AG09319 (cell line): ENCODE data around the gene REV3L.

Experiments
- DNase-seq: peaks from one replicate; pipeline ENCODE4 v3.0.0-alpha.2; 2010; ENCODE audit warnings: low read depth; ENCODE audit errors: extremely low read depth
- CTCF ChIP-seq: IDR thresholded peaks from 2 replicates; pipeline ENCODE4 v1.5.1; 2011; ENCODE audit warnings: low read depth, mild to moderate bottlenecking, inconsistent platforms, low read length, moderate library complexity

REV3L gene

GRCh38 chr6:111382476-111383294 lies 100.3 kb downstream of the REV3L start:
- no peak for DNase-seq
- no peak for TF ChIP-seq CTCF

GRCh38 chr6:111381728-111382127 lies 101.3 kb downstream of the REV3L start:
- no peak for DNase-seq
- no peak for TF ChIP-seq CTCF

GRCh38 chr6:111381123-111381522 lies 101.9 kb downstream of the REV3L start:
- DNase-seq = no peak
- TF ChIP-seq CTCF = no peak

- no peak for TF ChIP-seq CTCF
- no peak for DNase-seq
These were observed 103.2 kb downstream of the REV3L start for GRCh38 chr6:111379831-111380230.

- no peak for DNase-seq
- no peak for TF ChIP-seq CTCF
These were observed 103.7 kb downstream of the REV3L start for GRCh38 chr6:111379302-111379701.

- no peak for TF ChIP-seq CTCF
- DNase-seq = no peak
These were observed 105.4 kb downstream of the REV3L start for GRCh38 chr6:111377558-111378120.

GRCh38 chr6:111367393-111368088 lies 115.5 kb downstream of the REV3L start:
- TF ChIP-seq CTCF = no peak
- no peak for DNase-seq
